GM21367 (cell line): Measurements from ENCODE around the gene KCNN4.
"Not testable (repeated sequence)": the region's sequence is repeated elsewhere in the genome, so short reads cannot be mapped to it uniquely, and the experiment has no call there.

ENCODE experiments used
- ATAC-seq: cut with Tn5 transposase; IDR thresholded peaks from one replicate; pipeline ENCODE4 v1.9.1; 2021; ENCODE audit not compliant: unreplicated experiment

KCNN4 gene

GRCh38 chr19:43780706-43781525, at the start of gene KCNN4:
Gene KCNN4, minus strand, starts transcription at chr19:43780973. Its CDS starts 112 bp downstream, at chr19:43780861.
- ATAC-seq = no peak

- ATAC-seq = no peak
These were observed 46.3 kb upstream of the KCNN4 start, which contains the start of gene ZNF283 for GRCh38 chr19:43826787-43827754. Gene ZNF283, plus strand, starts transcription at chr19:43827321. Its CDS starts 6,184 bp downstream, at chr19:43833505.

GRCh38 chr19:43824572-43824971, 43.8 kb upstream of the KCNN4 start:
- not testable (repeated sequence) for ATAC-seq

GRCh38 chr19:43823856-43824255, 43.1 kb upstream of the KCNN4 start:
- not testable (repeated sequence) for ATAC-seq

- ATAC-seq = no peak
These were observed 40.1 kb upstream of the KCNN4 start for GRCh38 chr19:43820884-43821215.

- ATAC-seq = no peak
These were observed 39.5 kb upstream of the KCNN4 start for GRCh38 chr19:43820098-43820883.

- ATAC-seq = no peak
These were observed 37.7 kb upstream of the KCNN4 start for GRCh38 chr19:43818500-43818899.

GRCh38 chr19:43817454-43817853, 36.7 kb upstream of the KCNN4 start:
- ATAC-seq = not testable (repeated sequence)

GRCh38 chr19:43814663-43815352, 34.0 kb upstream of the KCNN4 start:
- no peak for ATAC-seq

- ATAC-seq = no peak
These were observed 31.9 kb upstream of the KCNN4 start for GRCh38 chr19:43812688-43813087.

- no peak for ATAC-seq
These were observed 31.5 kb upstream of the KCNN4 start for GRCh38 chr19:43812259-43812658.

- no peak for ATAC-seq
These were observed 31.1 kb upstream of the KCNN4 start for GRCh38 chr19:43811837-43812236.

GRCh38 chr19:43809762-43810696, 29.3 kb upstream of the KCNN4 start:
- ATAC-seq = no peak

- ATAC-seq = no peak
These were observed 26.9 kb upstream of the KCNN4 start for GRCh38 chr19:43807651-43808050.

GRCh38 chr19:43806848-43807247, 26.1 kb upstream of the KCNN4 start:
- no peak for ATAC-seq

GRCh38 chr19:43806401-43806800, 25.6 kb upstream of the KCNN4 start:
- ATAC-seq = not testable (repeated sequence)

GRCh38 chr19:43804432-43804831, 23.7 kb upstream of the KCNN4 start:
- no peak for ATAC-seq

- ATAC-seq = no peak
These were observed 21.6 kb upstream of the KCNN4 start, which contains the start of gene LYPD5 for GRCh38 chr19:43802216-43802951. Gene LYPD5, minus strand, starts transcription at chr19:43802447. Its CDS starts 67 bp downstream, at chr19:43802380.
